ENCODE measurements around the gene NOD2. TPM values are rescaled to one million over a fixed set of nuclear protein-coding genes. Genes with fewer than 3 reads are reported as not detected.

Gene NOD2
- total RNA-seq, 1 experiment from 2014 or later, result 5.4 TPM

DNA sequence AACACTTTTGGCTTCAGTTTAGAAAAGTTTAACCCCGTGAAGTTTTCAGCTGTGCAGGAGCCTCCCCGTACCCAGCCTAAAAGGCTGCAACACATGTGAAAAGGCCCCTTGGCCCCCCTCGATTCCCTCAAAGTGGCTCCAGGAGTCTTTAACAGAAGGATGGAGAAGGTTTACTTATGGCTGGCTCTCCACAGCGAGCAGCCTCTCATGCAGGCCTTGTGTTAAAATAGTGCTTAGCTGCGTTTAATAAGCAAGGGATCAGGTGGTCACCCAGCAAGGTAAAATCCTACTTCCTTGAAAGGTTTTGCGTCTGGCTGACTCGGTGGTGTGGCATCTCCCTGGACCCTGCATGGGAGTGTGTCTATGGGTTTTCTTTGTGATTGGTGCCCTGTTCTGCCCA lies 40.1 kb downstream of the NOD2 start (continued):
- TF ChIP-seq CTCF (IDR thresholded peaks at IDR 0.05 in 2 of 3, conservative IDR thresholded peaks at IDR 0.05 in 1 of 3; ENCODE audit: borderline replicate concordance in 1 of 3, insufficient read depth in 1 of 3, low read depth in 2 of 3, low read length in 2 of 3), result no peak
- TF ChIP-seq FOSL1 (IDR thresholded peaks at IDR 0.05; ENCODE audit: low read depth), result no peak
- TF ChIP-seq EZH2 (IDR thresholded peaks at IDR 0.05), result no peak
- TF ChIP-seq ELF1 (IDR thresholded peaks at IDR 0.05; ENCODE audit: borderline replicate concordance, low read depth), result no peak
- TF ChIP-seq ZNF274 (IDR thresholded peaks at IDR 0.05; ENCODE audit: low read depth, low read length), result no peak
- TF ChIP-seq EZH2phosphoT487 (IDR thresholded peaks at IDR 0.05; ENCODE audit: borderline replicate concordance), result no peak
- no peak for TF ChIP-seq JUND (IDR thresholded peaks at IDR 0.05)

- H3K9me3 ChIP-seq (ENCODE audit: control insufficient read depth in 1 of 2, insufficient read depth in 1 of 2, low read depth in 1 of 2, low read length in 2 of 2), result no peaks in the 10 kb centered on the region
- H3K27me3 ChIP-seq (ENCODE audit: insufficient read depth, low read length), result no peaks in the 10 kb centered on the region
- H3K9me2 ChIP-seq (ENCODE audit: insufficient read depth), result no peaks in the 10 kb centered on the region
- ATAC-seq (no peak), DNase-seq (ENCODE audit: low read depth, low spot score) (no peak)
- ChIA-PET POLR2A (no interaction called here), CTCF (interaction anchor here (1.3 to 1.9 kb wide), 2 partner anchors 71 kb away, joined by 4 to 6 read pairs; no protein-coding TSS in a partner anchor), RAD21 (ENCODE audit: low non-redundant PET in 1 of 2, low total read pairs in 2 of 2, uncharacterized antibody in 2 of 2, unreplicated experiment in 2 of 2) (no interaction called here)
- no peak overlapping the region for H3K4me3 ChIP-seq (replicated peaks in 1 of 2; ENCODE audit: low read depth in 1 of 2, low read length in 2 of 2)
- H3K4me1 ChIP-seq (ENCODE audit: control insufficient read depth in 1 of 2, insufficient read depth in 2 of 2, low read length in 2 of 2), result no peaks in the 10 kb centered on the region; a peak in 1 of 4 replicates
- no peak overlapping the region for H3K4me2 ChIP-seq (ENCODE audit: low read length)
- no peak overlapping the region for H2AFZ ChIP-seq (ENCODE audit: low read depth, low read length, poor library complexity, severe bottlenecking)
- H3K79me2 ChIP-seq (ENCODE audit: insufficient read depth, low read length), result no peaks in the 10 kb centered on the region
- no TSS peak for BruUV-seq (replicated peaks)
- H3K9ac ChIP-seq (ENCODE audit: low read length), result no peak overlapping the region
- intact Hi-C loops (cut with micrococcal nuclease), result no loop called here
- H3K27ac ChIP-seq (ENCODE audit: low read depth, low read length), result no peak overlapping the region
- H4K20me1 ChIP-seq (ENCODE audit: insufficient read depth), result no peaks in the 10 kb centered on the region
- no peaks in the 10 kb centered on the region for H3K36me3 ChIP-seq (ENCODE audit: control insufficient read depth in 1 of 2, insufficient read depth in 2 of 2, low read length in 2 of 2)
- TF ChIP-seq FOSL1 (IDR thresholded peaks at IDR 0.05; ENCODE audit: low read depth), result no peak
- no peak for TF ChIP-seq MAX (IDR thresholded peaks at IDR 0.05)
- TF ChIP-seq CTCF (IDR thresholded peaks at IDR 0.05 in 2 of 3, conservative IDR thresholded peaks at IDR 0.05 in 1 of 3; ENCODE audit: borderline replicate concordance in 1 of 3, insufficient read depth in 1 of 3, low read depth in 2 of 3, low read length in 2 of 3), result no peak
- no peak for TF ChIP-seq JUND (IDR thresholded peaks at IDR 0.05)
- no peak for TF ChIP-seq TCF7L2 (IDR thresholded peaks at IDR 0.05; ENCODE audit: borderline replicate concordance, extremely low read depth, insufficient read depth, insufficient read length)
- no peak for TF ChIP-seq REST (IDR thresholded peaks at IDR 0.05; ENCODE audit: low read depth)
- no peak for TF ChIP-seq POLR2AphosphoS5 (IDR thresholded peaks at IDR 0.05; ENCODE audit: low read depth, low read length)
- TF ChIP-seq ZBTB33 (IDR thresholded peaks at IDR 0.05; ENCODE audit: extremely low read depth, insufficient replicate concordance, low read length), result no peak
- TF ChIP-seq ZNF274 (IDR thresholded peaks at IDR 0.05; ENCODE audit: low read depth, low read length), result no peak
These were observed 42.3 kb downstream of the NOD2 start for GRCh38 chr16:50735629-50736122.
